Glomerular endothelial cell (primary cell): ENCODE results near the gene ABCC8. TPM values are rescaled to one million over a fixed set of nuclear protein-coding genes. Genes with fewer than 3 reads are reported as not detected.
A peak's percentile ranks its signal among the peaks of the same experiment; 100 is the strongest.

ENCODE experiments used
- DNase-seq: peaks from one replicate; pipeline ENCODE4 v3.0.0-alpha.2; 2011; ENCODE audit warnings: low read depth, low spot score; ENCODE audit errors: extremely low read depth
- total RNA-seq: library from RNA; depleted of rRNA; stranded (reverse); fragments of >200 nt; gene quantifications from 2 replicates; pipeline ENCODE4 v1.2.3, GENCODE V29; 2015

ABCC8 gene
- total RNA-seq, 1 donor from 2014 or later = not detected

- no peak for DNase-seq
Measured at GRCh38 chr11:17389957-17390649, 86.5 kb downstream of the ABCC8 start.

GRCh38 chr11:17389211-17389956 is 87.3 kb downstream of the ABCC8 start:
- no peak for DNase-seq

GRCh38 chr11:17388609-17389210 is 87.9 kb downstream of the ABCC8 start, which contains the start of gene KCNJ11:
TSS of gene KCNJ11 (minus strand) at chr11:17388659. CDS start at chr11:17388091, 568 bp downstream.
- DNase-seq = no peak

- DNase-seq = no peak
Measured at GRCh38 chr11:17387811-17388210, 88.8 kb downstream of the ABCC8 start.

- DNase-seq = no peak
Measured at GRCh38 chr11:17387254-17387653, 89.4 kb downstream of the ABCC8 start.

GRCh38 chr11:17386331-17387084 is 90.1 kb downstream of the ABCC8 start:
- DNase-seq = no peak

- no peak for DNase-seq
Measured at GRCh38 chr11:17385926-17386325, 90.7 kb downstream of the ABCC8 start.

GRCh38 chr11:17385492-17385891 is 91.2 kb downstream of the ABCC8 start:
- DNase-seq = no peak

- DNase-seq = peak; percentile 69
Measured at GRCh38 chr11:17384002-17384511, 92.6 kb downstream of the ABCC8 start.

GRCh38 chr11:17383461-17383860 is 93.2 kb downstream of the ABCC8 start:
- DNase-seq = no peak

GRCh38 chr11:17382046-17382728 is 94.5 kb downstream of the ABCC8 start:
- DNase-seq = no peak

- no peak for DNase-seq
Measured at GRCh38 chr11:17381156-17381555, 95.5 kb downstream of the ABCC8 start.

- DNase-seq = no peak
Measured at GRCh38 chr11:17379383-17380180, 97.1 kb downstream of the ABCC8 start.

GRCh38 chr11:17378655-17379054 is 98.0 kb downstream of the ABCC8 start:
- no peak for DNase-seq

- DNase-seq = no peak
Measured at GRCh38 chr11:17376493-17376892, 100.2 kb downstream of the ABCC8 start.

GRCh38 chr11:17375547-17375946 is 101.1 kb downstream of the ABCC8 start:
- DNase-seq = no peak

GRCh38 chr11:17371614-17372013 is 105.0 kb downstream of the ABCC8 start:
- no peak for DNase-seq

- no peak for DNase-seq
Measured at GRCh38 chr11:17369684-17370243, 106.9 kb downstream of the ABCC8 start.

- DNase-seq = no peak
Measured at GRCh38 chr11:17369094-17369493, 107.6 kb downstream of the ABCC8 start.
